ENCODE results near the gene NOTCH1.
"Not testable (repeated sequence)": the region's sequence is repeated elsewhere in the genome, so short reads cannot be mapped to it uniquely, and the experiment has no call there.

- not testable (repeated sequence) for TF ChIP-seq POLR2A, CTCF, POLR2AphosphoS5, EP300 (IDR thresholded peaks at IDR 0.05)
These were observed 28.8 kb upstream of the NOTCH1 start for GRCh38 chr9:136574606-136575005.
